ENCODE results near the gene CCZ1B.
"Not testable (repeated sequence)": the region's sequence is repeated elsewhere in the genome, so short reads cannot be mapped to it uniquely, and the experiment has no call there.

CCZ1B gene

GRCh38 chr7:6830026-6830425 is 4.0 kb upstream of the CCZ1B start:
- DNase-seq = not testable (repeated sequence)

- DNase-seq = not testable (repeated sequence)
These were observed 3.5 kb upstream of the CCZ1B start for GRCh38 chr7:6829616-6830015.

GRCh38 chr7:6827180-6827579 is 1.1 kb upstream of the CCZ1B start:
- DNase-seq = not testable (repeated sequence)

- not testable (repeated sequence) for DNase-seq
These were observed 594 bp downstream of the CCZ1B start for GRCh38 chr7:6825236-6826125.

- not testable (repeated sequence) for DNase-seq
These were observed 4.5 kb downstream of the CCZ1B start for GRCh38 chr7:6821622-6822021.

- not testable (repeated sequence) for DNase-seq
These were observed 10.6 kb downstream of the CCZ1B start for GRCh38 chr7:6815470-6815869.

GRCh38 chr7:6813011-6813410 is 13.1 kb downstream of the CCZ1B start:
- DNase-seq = not testable (repeated sequence)

- not testable (repeated sequence) for DNase-seq
These were observed 18.1 kb downstream of the CCZ1B start for GRCh38 chr7:6807959-6808358.

GRCh38 chr7:6807393-6807918 is 18.6 kb downstream of the CCZ1B start:
- DNase-seq = not testable (repeated sequence)

- DNase-seq = not testable (repeated sequence)
These were observed 25.7 kb downstream of the CCZ1B start for GRCh38 chr7:6800331-6800730.

GRCh38 chr7:6799887-6800286 is 26.2 kb downstream of the CCZ1B start:
- DNase-seq = not testable (repeated sequence)

- not testable (repeated sequence) for DNase-seq
These were observed 28.0 kb downstream of the CCZ1B start for GRCh38 chr7:6798047-6798446.

- not testable (repeated sequence) for DNase-seq
These were observed 28.9 kb downstream of the CCZ1B start for GRCh38 chr7:6797218-6797617.

GRCh38 chr7:6794276-6794675 is 31.8 kb downstream of the CCZ1B start:
- not testable (repeated sequence) for DNase-seq

GRCh38 chr7:6792113-6792872 is 33.8 kb downstream of the CCZ1B start:
- not testable (repeated sequence) for DNase-seq

GRCh38 chr7:6789353-6789752 is 36.7 kb downstream of the CCZ1B start:
- DNase-seq = not testable (repeated sequence)

- DNase-seq = not testable (repeated sequence)
These were observed 44.5 kb downstream of the CCZ1B start for GRCh38 chr7:6781581-6781980.

GRCh38 chr7:6761186-6761585 is 64.9 kb downstream of the CCZ1B start:
- not testable (repeated sequence) for DNase-seq

- DNase-seq = not testable (repeated sequence)
These were observed 72.1 kb downstream of the CCZ1B start, which contains the start of gene RSPH10B2 for GRCh38 chr7:6753964-6754363. Gene RSPH10B2, plus strand, starts transcription at chr7:6754103. Its CDS starts 3,575 bp downstream, at chr7:6757678.

GRCh38 chr7:6750173-6750572 is 75.9 kb downstream of the CCZ1B start:
- not testable (repeated sequence) for DNase-seq

- DNase-seq = not testable (repeated sequence)
These were observed 76.7 kb downstream of the CCZ1B start for GRCh38 chr7:6749335-6749734.

Measured in activated CD4-positive, CD25-positive, alpha-beta regulatory T cell (primary cell).